Tibial artery (tissue), 4 donors: ENCODE data around the gene CCDC175.

Source experiments
- DNase-seq, 2 donors: peaks; one replicate each; pipeline ENCODE4 v3.0.0-alpha.2; 2019
- H3K27ac ChIP-seq, 2 donors: fragments of 200-600 bp; sonication (generic) in 1 of 2; 1 replicate in 1 of 2; 2 replicates in 1 of 2; pipeline ENCODE4 v1.5.1; 2018 to 2019; ENCODE audit warnings: mild to moderate bottlenecking in 1 of 2
- H3K27me3 ChIP-seq, 2 donors: fragments of 200-600 bp; sonication (generic) in 1 of 2; one replicate each; pipeline versions ENCODE4 v1.5.1 to v1.6.0; 2016 to 2019
- H3K36me3 ChIP-seq, 3 donors: fragments of 200-600 bp; sonication (generic) in 2 of 3; one replicate each; pipeline ENCODE4 v1.5.1; 2016 to 2019; ENCODE audit warnings: mild to moderate bottlenecking in 2 of 3
- H3K4me1 ChIP-seq, 4 donors: fragments of 200-600 bp; sonication (generic) in 2 of 4; 1 replicate in 3 of 4; 2 replicates in 1 of 4; pipeline ENCODE4 v1.5.1; 2016 to 2019
- H3K4me3 ChIP-seq, 2 donors: fragments of 200-600 bp; sonication (generic) in 1 of 2; 1 replicate in 1 of 2; 2 replicates in 1 of 2; pipeline ENCODE4 v1.5.1; 2018 to 2019; ENCODE audit warnings: mild to moderate bottlenecking in 2 of 2
- H3K9me3 ChIP-seq, 3 donors: fragments of 200-600 bp; sonication (generic) in 1 of 3; one replicate each; pipeline ENCODE4 v1.5.1; 2016 to 2019
- intact Hi-C: fragments of 100-400 bp; cut with DNase I; formaldehyde crosslinking; loops from one replicate; pipeline ENCODE4 v1.15.0; 2023; ENCODE audit warnings: low total_unique reads
- TF ChIP-seq, protein P1 (sequence below), 2 experiments: fragments of 200-600 bp in 1 of 2; fragments of 450-650 bp in 1 of 2; IDR thresholded peaks; one replicate each; pipeline ENCODE4 v1.5.1; 2017 to 2019; ENCODE audit warnings: antibody characterized with exemption in 2 of 2, mild to moderate bottlenecking in 1 of 2, moderate library complexity in 1 of 2

Gene CCDC175

DNA sequence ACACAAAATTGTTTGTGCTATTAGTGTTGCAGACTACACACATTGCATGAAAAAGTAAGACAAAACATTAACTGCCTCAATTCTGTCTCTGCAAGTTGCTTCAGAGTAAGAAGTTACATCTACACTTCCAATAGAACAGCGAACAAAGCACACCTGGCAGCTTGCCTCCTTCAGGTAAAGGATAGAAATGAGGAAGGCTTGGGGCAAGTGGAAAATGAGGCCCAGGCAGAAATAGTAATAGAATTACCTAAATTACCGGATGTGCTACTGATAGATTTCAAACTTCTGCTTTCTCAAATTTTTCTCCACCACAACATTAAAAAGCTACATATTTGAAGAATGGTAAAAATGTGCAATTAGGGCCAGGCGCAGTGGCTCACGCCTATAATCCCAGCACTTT lies 37.7 kb downstream of the CCDC175 start:
- no peak for DNase-seq
- H3K27me3 ChIP-seq: no peaks in the 10 kb centered on the region
- H3K4me3 ChIP-seq: no peak overlapping the region
- H3K9me3 ChIP-seq: no peaks in the 10 kb centered on the region
- H3K4me1 ChIP-seq: no peaks in the 10 kb centered on the region
- intact Hi-C loops: no loop called here
- TF ChIP-seq, protein P1, sequence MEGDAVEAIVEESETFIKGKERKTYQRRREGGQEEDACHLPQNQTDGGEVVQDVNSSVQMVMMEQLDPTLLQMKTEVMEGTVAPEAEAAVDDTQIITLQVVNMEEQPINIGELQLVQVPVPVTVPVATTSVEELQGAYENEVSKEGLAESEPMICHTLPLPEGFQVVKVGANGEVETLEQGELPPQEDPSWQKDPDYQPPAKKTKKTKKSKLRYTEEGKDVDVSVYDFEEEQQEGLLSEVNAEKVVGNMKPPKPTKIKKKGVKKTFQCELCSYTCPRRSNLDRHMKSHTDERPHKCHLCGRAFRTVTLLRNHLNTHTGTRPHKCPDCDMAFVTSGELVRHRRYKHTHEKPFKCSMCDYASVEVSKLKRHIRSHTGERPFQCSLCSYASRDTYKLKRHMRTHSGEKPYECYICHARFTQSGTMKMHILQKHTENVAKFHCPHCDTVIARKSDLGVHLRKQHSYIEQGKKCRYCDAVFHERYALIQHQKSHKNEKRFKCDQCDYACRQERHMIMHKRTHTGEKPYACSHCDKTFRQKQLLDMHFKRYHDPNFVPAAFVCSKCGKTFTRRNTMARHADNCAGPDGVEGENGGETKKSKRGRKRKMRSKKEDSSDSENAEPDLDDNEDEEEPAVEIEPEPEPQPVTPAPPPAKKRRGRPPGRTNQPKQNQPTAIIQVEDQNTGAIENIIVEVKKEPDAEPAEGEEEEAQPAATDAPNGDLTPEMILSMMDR (IDR thresholded peaks at IDR 0.05): no peak
- H3K27ac ChIP-seq: no peak overlapping the region
- no peaks in the 10 kb centered on the region for H3K36me3 ChIP-seq

GRCh38 chr14:59537476-59537875 lies 39.1 kb downstream of the CCDC175 start:
- TF ChIP-seq, protein P1 (IDR thresholded peaks at IDR 0.05): no peak
- Histone ChIP-seq H3K4me1 (no peaks in the 10 kb centered on the region), H3K9me3 (no peaks in the 10 kb centered on the region), H3K4me3 (no peak overlapping the region), H3K27ac (no peak overlapping the region), H3K27me3 (no peaks in the 10 kb centered on the region), H3K36me3 (no peaks in the 10 kb centered on the region)
- no peak for DNase-seq
- intact Hi-C loops: no loop called here

DNA sequence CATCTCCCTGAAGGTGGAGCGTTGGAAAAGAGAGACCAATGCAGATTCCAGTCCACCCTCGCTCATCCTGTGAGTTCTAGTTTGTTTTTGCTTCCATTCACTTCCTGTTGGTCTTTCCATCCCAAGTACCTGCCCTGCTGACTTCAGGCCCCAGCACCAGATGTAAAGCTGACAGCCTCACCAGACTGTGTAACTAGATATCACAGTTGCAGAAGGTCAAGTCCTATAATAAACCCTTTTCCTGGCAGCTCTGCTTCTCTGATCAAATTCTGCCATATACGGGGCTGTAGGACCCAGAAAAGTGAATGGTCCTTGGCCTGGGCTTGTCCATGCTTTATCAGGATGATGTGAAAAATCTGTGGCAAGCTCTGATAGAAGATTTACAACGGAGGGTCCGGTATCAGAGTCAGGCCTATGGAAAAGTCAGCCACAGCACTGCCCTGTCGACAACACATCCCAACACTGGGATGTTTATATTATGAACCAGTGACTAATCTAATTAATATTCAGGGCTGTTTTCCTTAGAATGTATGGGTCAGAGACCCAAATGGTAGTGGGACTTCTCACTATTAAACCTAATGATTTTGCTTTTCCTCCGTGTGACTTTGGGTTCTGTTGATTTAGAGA lies 42.1 kb downstream of the CCDC175 start:
- Histone ChIP-seq H3K4me3 (no peak overlapping the region), H3K9me3 (no peaks in the 10 kb centered on the region), H3K27ac (no peak overlapping the region), H3K36me3 (no peaks in the 10 kb centered on the region), H3K4me1 (no peaks in the 10 kb centered on the region), H3K27me3 (no peaks in the 10 kb centered on the region)
- TF ChIP-seq, protein P1 (IDR thresholded peaks at IDR 0.05): no peak
- no peak for DNase-seq
- intact Hi-C loops: no loop called here

DNA sequence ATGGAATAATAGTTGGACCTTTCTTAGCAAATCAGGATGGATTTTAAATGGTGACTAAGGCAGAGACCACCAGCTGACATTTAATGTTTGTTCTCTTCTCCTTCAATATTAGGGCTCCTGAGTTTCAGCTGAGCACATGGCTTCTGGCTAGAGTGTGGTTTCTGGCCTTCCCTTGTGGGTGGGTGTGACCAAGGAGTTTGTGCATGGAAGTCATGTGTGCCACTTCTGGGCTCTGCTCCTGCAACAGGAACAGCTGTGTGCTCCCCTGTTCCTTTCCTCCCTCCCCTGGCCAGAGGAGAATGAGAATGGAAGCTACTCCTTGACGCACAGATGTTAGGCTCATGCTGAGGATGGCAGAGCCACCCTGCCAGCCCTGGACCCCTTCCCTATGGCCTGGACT lies 44.2 kb downstream of the CCDC175 start:
- no peaks in the 10 kb centered on the region for H3K27me3 ChIP-seq
- H3K9me3 ChIP-seq: no peaks in the 10 kb centered on the region
- TF ChIP-seq, protein P1 (IDR thresholded peaks at IDR 0.05): no peak
- H3K27ac ChIP-seq: no peak overlapping the region
- no peaks in the 10 kb centered on the region for H3K4me1 ChIP-seq
- H3K4me3 ChIP-seq: no peak overlapping the region
- intact Hi-C loops: no loop called here
- no peaks in the 10 kb centered on the region for H3K36me3 ChIP-seq
- no peak for DNase-seq

DNA sequence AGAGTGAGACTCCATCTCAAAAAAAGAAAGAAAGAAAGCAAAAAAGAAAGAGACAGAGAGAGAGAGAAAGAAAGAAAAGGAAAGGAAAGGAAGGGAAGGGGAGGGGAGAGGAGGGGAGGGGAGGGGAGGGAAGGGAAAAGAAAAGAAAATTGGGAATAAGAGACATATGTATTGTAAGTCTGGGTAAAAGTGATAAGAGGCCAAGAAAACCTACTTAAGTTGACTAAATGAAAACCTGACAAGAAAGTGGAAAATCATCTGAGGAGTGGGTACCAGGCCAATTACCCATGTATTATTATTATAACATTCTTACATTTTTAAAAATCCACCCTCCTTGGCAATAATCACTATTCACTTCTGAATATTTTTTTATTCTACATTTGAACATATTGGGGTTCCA lies 46.3 kb downstream of the CCDC175 start:
- Histone ChIP-seq H3K9me3 (no peaks in the 10 kb centered on the region), H3K36me3 (no peaks in the 10 kb centered on the region), H3K27me3 (no peaks in the 10 kb centered on the region), H3K4me1 (no peaks in the 10 kb centered on the region), H3K4me3 (no peak overlapping the region), H3K27ac (no peak overlapping the region)
- TF ChIP-seq, protein P1 (IDR thresholded peaks at IDR 0.05): no peak
- intact Hi-C loops: no loop called here
- DNase-seq: no peak

- Histone ChIP-seq H3K27ac (no peak overlapping the region), H3K27me3 (no peaks in the 10 kb centered on the region), H3K36me3 (no peaks in the 10 kb centered on the region), H3K9me3 (no peaks in the 10 kb centered on the region), H3K4me1 (no peaks in the 10 kb centered on the region), H3K4me3 (no peak overlapping the region)
- intact Hi-C loops: no loop called here
- TF ChIP-seq, protein P1 (IDR thresholded peaks at IDR 0.05): no peak
- no peak for DNase-seq
These were observed 47.4 kb downstream of the CCDC175 start for GRCh38 chr14:59529189-59529588.
